ENCODE results near the gene TSPAN18. TPM values are rescaled to one million over a fixed set of nuclear protein-coding genes. Genes with fewer than 3 reads are reported as not detected.

Gene TSPAN18
- total RNA-seq, 2 experiments from 2014 or later = not detected

GRCh38 chr11:44973632-44974401 is 247.1 kb downstream of the TSPAN18 start:
- no peak overlapping the region for H3K27ac ChIP-seq (ENCODE audit: low read depth, low read length, poor library complexity, severe bottlenecking)
- no peaks in the 10 kb centered on the region for H3K79me2 ChIP-seq (ENCODE audit: insufficient read depth, low read depth, low read length)
- no peak for TF ChIP-seq EZH2phosphoT487 (IDR thresholded peaks at IDR 0.05; ENCODE audit: borderline replicate concordance, low read depth, low read length)
- no peak for TF ChIP-seq CTCF (conservative IDR thresholded peaks at IDR 0.05; ENCODE audit: low read length)
- DNase-seq (ENCODE audit: low spot score) = no peak
- no peaks in the 10 kb centered on the region for H3K36me3 ChIP-seq (ENCODE audit: insufficient read depth, low read length)
- H3K9me3 ChIP-seq (ENCODE audit: low read length) = no peaks in the 10 kb centered on the region
- H4K20me1 ChIP-seq (ENCODE audit: insufficient read depth, low read length) = no peaks in the 10 kb centered on the region
- no peaks in the 10 kb centered on the region for H3K4me1 ChIP-seq (ENCODE audit: insufficient read depth, low read length, poor library complexity, severe bottlenecking)
- ChIA-PET CTCF (ENCODE audit: unreplicated experiment) (no interaction called here), POLR2A (no interaction called here)
- H2AFZ ChIP-seq (ENCODE audit: low read length) = no peak overlapping the region
- H3K9me2 ChIP-seq (ENCODE audit: insufficient read depth, low read length) = no peaks in the 10 kb centered on the region
- intact Hi-C loops (cut with micrococcal nuclease; ENCODE audit: unreplicated experiment) = no loop called here
- BruUV-seq (replicated peaks) = no TSS peak
- H3K4me2 ChIP-seq (ENCODE audit: low read length) = no peak overlapping the region
- no peak overlapping the region for H3K4me3 ChIP-seq (ENCODE audit: low read depth, low read length, poor library complexity, severe bottlenecking)

GRCh38 chr11:44974402-44975000 is 247.7 kb downstream of the TSPAN18 start:
- Histone ChIP-seq H3K79me2 (ENCODE audit: insufficient read depth, low read depth, low read length) (no peaks in the 10 kb centered on the region), H2AFZ (ENCODE audit: low read length) (no peak overlapping the region), H3K9me3 (ENCODE audit: low read length) (no peaks in the 10 kb centered on the region), H3K27ac (ENCODE audit: low read depth, low read length, poor library complexity, severe bottlenecking) (no peak overlapping the region), H3K36me3 (ENCODE audit: insufficient read depth, low read length) (no peaks in the 10 kb centered on the region), H3K9me2 (ENCODE audit: insufficient read depth, low read length) (no peaks in the 10 kb centered on the region), H3K4me1 (ENCODE audit: insufficient read depth, low read length, poor library complexity, severe bottlenecking) (peaks cover 1% of the 10 kb centered on the region), H4K20me1 (ENCODE audit: insufficient read depth, low read length) (no peaks in the 10 kb centered on the region), H3K4me2 (ENCODE audit: low read length) (no peak overlapping the region), H3K4me3 (ENCODE audit: low read depth, low read length, poor library complexity, severe bottlenecking) (no peak overlapping the region)
- DNase-seq (ENCODE audit: low spot score) = no peak
- intact Hi-C loops (cut with micrococcal nuclease; ENCODE audit: unreplicated experiment) = no loop called here
- no peak for TF ChIP-seq EZH2phosphoT487 (IDR thresholded peaks at IDR 0.05; ENCODE audit: borderline replicate concordance, low read depth, low read length)
- TF ChIP-seq CTCF (conservative IDR thresholded peaks at IDR 0.05; ENCODE audit: low read length) = no peak
- POLR2A ChIA-PET = no interaction called here
- no TSS peak for BruUV-seq (replicated peaks)
- CTCF ChIA-PET (ENCODE audit: unreplicated experiment) = no interaction called here

GRCh38 chr11:44976576-44976975 is 249.8 kb downstream of the TSPAN18 start:
- CTCF ChIA-PET (ENCODE audit: unreplicated experiment) = no interaction called here
- H3K9me3 ChIP-seq (ENCODE audit: low read length) = no peaks in the 10 kb centered on the region
- H4K20me1 ChIP-seq (ENCODE audit: insufficient read depth, low read length) = no peaks in the 10 kb centered on the region
- no peak overlapping the region for H3K27ac ChIP-seq (ENCODE audit: low read depth, low read length, poor library complexity, severe bottlenecking)
- no peak overlapping the region for H3K4me2 ChIP-seq (ENCODE audit: low read length)
- no peak for DNase-seq (ENCODE audit: low spot score)
- no peak for TF ChIP-seq EZH2phosphoT487 (IDR thresholded peaks at IDR 0.05; ENCODE audit: borderline replicate concordance, low read depth, low read length)
- TF ChIP-seq CTCF (conservative IDR thresholded peaks at IDR 0.05; ENCODE audit: low read length) = no peak
- BruUV-seq (replicated peaks) = no TSS peak
- H3K4me1 ChIP-seq (ENCODE audit: insufficient read depth, low read length, poor library complexity, severe bottlenecking) = peaks cover 18% of the 10 kb centered on the region
- H2AFZ ChIP-seq (ENCODE audit: low read length) = no peak overlapping the region
- intact Hi-C loops (cut with micrococcal nuclease; ENCODE audit: unreplicated experiment) = no loop called here
- no peaks in the 10 kb centered on the region for H3K9me2 ChIP-seq (ENCODE audit: insufficient read depth, low read length)
- no peaks in the 10 kb centered on the region for H3K79me2 ChIP-seq (ENCODE audit: insufficient read depth, low read depth, low read length)
- no peaks in the 10 kb centered on the region for H3K36me3 ChIP-seq (ENCODE audit: insufficient read depth, low read length)
- H3K4me3 ChIP-seq (ENCODE audit: low read depth, low read length, poor library complexity, severe bottlenecking) = no peak overlapping the region
- POLR2A ChIA-PET = interaction anchor here (0.6 to 0.8 kb wide), 2 partner anchors 60 to 66 kb away, joined by 3 to 4 read pairs; no protein-coding TSS in a partner anchor
